ENCODE data around the gene CASZ1.

CASZ1 gene

GRCh38 chr1:10621906-10622305, 174.5 kb downstream of the CASZ1 start:
- no peak for DNase-seq (ENCODE audit: low spot score)

- no peak for DNase-seq (ENCODE audit: low spot score)
Observed at GRCh38 chr1:10620776-10621175, 175.7 kb downstream of the CASZ1 start.

- DNase-seq (ENCODE audit: low spot score) = no peak
Observed at GRCh38 chr1:10617931-10618885, 178.2 kb downstream of the CASZ1 start.

- no peak for DNase-seq (ENCODE audit: low spot score)
Observed at GRCh38 chr1:10617318-10617717, 179.1 kb downstream of the CASZ1 start.

GRCh38 chr1:10616696-10617095, 179.8 kb downstream of the CASZ1 start:
- no peak for DNase-seq (ENCODE audit: low spot score)

- DNase-seq (ENCODE audit: low spot score) = no peak
Observed at GRCh38 chr1:10615932-10616671, 180.3 kb downstream of the CASZ1 start.

GRCh38 chr1:10615332-10615731, 181.1 kb downstream of the CASZ1 start:
- DNase-seq (ENCODE audit: low spot score) = no peak

GRCh38 chr1:10614377-10615225, 181.8 kb downstream of the CASZ1 start:
- no peak for DNase-seq (ENCODE audit: low spot score)

- DNase-seq (ENCODE audit: low spot score) = no peak
Observed at GRCh38 chr1:10613861-10614260, 182.6 kb downstream of the CASZ1 start.

- no peak for DNase-seq (ENCODE audit: low spot score)
Observed at GRCh38 chr1:10613340-10613739, 183.1 kb downstream of the CASZ1 start.

- DNase-seq (ENCODE audit: low spot score) = no peak
Observed at GRCh38 chr1:10612436-10613160, 183.8 kb downstream of the CASZ1 start.

- no peak for DNase-seq (ENCODE audit: low spot score)
Observed at GRCh38 chr1:10610901-10611600, 185.4 kb downstream of the CASZ1 start.

GRCh38 chr1:10608690-10609089, 187.8 kb downstream of the CASZ1 start:
- DNase-seq (ENCODE audit: low spot score) = no peak

GRCh38 chr1:10607228-10607627, 189.2 kb downstream of the CASZ1 start:
- DNase-seq (ENCODE audit: low spot score) = no peak

GRCh38 chr1:10606064-10606463, 190.4 kb downstream of the CASZ1 start:
- DNase-seq (ENCODE audit: low spot score) = no peak

- no peak for DNase-seq (ENCODE audit: low spot score)
Observed at GRCh38 chr1:10604966-10605365, 191.5 kb downstream of the CASZ1 start.

- no peak for DNase-seq (ENCODE audit: low spot score)
Observed at GRCh38 chr1:10602936-10603335, 193.5 kb downstream of the CASZ1 start.

GRCh38 chr1:10601342-10602070, 194.9 kb downstream of the CASZ1 start:
- no peak for DNase-seq (ENCODE audit: low spot score)

GRCh38 chr1:10599194-10599861, 197.1 kb downstream of the CASZ1 start:
- DNase-seq (ENCODE audit: low spot score) = no peak

GRCh38 chr1:10598389-10598702, 198.1 kb downstream of the CASZ1 start:
- DNase-seq (ENCODE audit: low spot score) = no peak

All from activated CD4-positive, alpha-beta T cell treated with anti-CD3 and anti-CD28 coated beads, Interleukin-2, Interleukin-4, amounts not matched to agents 100 ng/mL and 50 ng/mL, durations not matched to agents 16 hours and 8 hours (primary cell).